Measurements from ENCODE around the gene NFE2L1. TPM values are rescaled to one million over a fixed set of nuclear protein-coding genes. Genes with fewer than 3 reads are reported as not detected.

The NFE2L1 gene
- total RNA-seq, 1 donor from 2014 or later, result 228 TPM

DNA sequence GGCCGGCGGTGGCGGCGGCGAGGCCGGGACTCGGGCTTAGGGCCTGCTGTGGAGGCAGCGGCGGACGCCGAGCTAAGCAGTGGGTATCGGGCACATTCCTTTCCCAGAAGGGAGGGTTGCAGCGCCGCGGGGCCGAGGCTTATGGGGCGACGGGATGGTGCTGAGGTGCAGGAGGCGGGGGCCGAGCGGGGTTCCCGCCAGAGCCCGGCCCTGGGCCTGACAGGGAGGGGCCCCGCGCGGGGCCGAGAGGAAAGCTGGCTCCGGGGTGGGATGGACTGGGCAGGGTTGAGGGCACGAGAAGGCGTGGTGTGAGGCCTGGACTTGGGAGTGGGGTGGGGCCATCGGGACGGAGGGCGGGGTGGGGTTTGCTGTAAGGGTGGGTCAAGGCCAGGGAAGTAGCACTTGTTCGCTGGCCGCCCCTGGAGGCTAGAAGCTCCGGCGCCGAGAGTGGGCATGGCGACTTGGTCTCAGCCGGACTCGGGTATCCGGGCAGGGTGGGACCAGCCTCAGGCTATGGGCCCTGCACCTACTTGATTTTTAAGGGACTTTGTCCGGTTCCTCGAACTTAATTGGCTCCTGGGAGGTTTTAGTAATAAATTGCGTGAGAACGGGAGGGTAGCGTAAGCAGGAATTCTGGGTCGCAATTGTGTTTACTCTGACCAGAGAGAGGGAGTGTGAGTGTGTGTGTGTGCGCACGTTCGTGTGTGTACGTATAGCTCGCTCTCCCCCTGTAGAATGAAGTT is 396 bp downstream of the NFE2L1 start:
- no peaks in the 10 kb centered on the region for H3K27me3 ChIP-seq (ENCODE audit: control insufficient read depth, insufficient read depth, low read length)
- DNase-seq (ENCODE audit: low read depth), result no peak

GRCh38 chr17:48051283-48051682 is 3.1 kb downstream of the NFE2L1 start:
- DNase-seq (ENCODE audit: low read depth), result no peak
- Histone ChIP-seq H3K27me3 (ENCODE audit: control insufficient read depth, insufficient read depth, low read length) (no peaks in the 10 kb centered on the region), H3K4me3 (ENCODE audit: low read depth, low read length) (no peak overlapping the region), H3K36me3 (ENCODE audit: control insufficient read depth, insufficient read depth, low read length) (no peaks in the 10 kb centered on the region)
- no peak for TF ChIP-seq CTCF (IDR thresholded peaks at IDR 0.05; ENCODE audit: insufficient read depth, low read length, poor library complexity, severe bottlenecking)

More for the DNA sequence above, 396 bp downstream of the NFE2L1 start:
- H3K36me3 ChIP-seq (ENCODE audit: control insufficient read depth, insufficient read depth, low read length), result no peaks in the 10 kb centered on the region
- H3K4me3 ChIP-seq (ENCODE audit: low read depth, low read length), result peak overlapping the region; percentile 79
- TF ChIP-seq CTCF (IDR thresholded peaks at IDR 0.05; ENCODE audit: insufficient read depth, low read length, poor library complexity, severe bottlenecking), result no peak

DNA sequence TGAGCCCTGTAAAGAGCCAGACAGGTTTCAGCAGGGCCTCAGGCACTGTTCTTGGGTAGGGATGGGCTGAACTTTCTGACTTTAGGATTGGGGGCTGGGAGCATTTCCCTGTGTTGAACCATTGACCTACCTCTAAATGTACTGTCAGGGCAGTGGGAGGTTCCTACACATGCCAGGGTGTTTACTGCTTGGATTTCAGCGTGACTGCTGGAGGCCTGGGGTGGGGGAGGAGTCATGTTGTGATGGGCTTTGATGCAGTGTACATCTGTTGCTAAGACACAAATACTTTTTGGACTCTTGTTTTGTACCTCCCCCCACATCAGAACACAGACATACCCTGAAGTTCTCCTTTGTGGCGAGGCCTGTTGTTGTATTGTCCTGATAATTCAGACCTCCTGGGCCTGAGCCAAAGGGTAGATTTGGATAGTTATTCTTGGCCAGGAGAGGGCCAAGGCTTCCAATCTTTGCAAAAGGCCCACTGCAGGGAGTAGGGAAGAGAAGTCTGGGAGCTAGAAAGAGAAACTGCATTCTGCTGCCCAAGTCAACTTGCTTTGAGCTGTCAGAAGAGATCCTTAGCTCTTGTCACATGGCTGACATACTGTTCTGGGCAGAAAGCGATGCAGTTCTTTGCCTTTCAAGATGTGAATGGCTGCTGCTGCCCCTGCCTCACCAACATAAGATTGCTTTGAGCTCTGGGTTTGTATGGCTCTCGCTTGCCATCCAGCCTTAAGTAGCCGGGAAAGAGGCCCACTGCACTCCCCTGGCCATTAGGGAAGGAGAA is 3.7 kb downstream of the NFE2L1 start:
- no peak overlapping the region for H3K4me3 ChIP-seq (ENCODE audit: low read depth, low read length)

GRCh38 chr17:48052956-48053757 is 5.0 kb downstream of the NFE2L1 start:
- peaks cover 4% of the 10 kb centered on the region for H3K36me3 ChIP-seq (ENCODE audit: control insufficient read depth, insufficient read depth, low read length)

More for the DNA sequence above, 3.7 kb downstream of the NFE2L1 start:
- Histone ChIP-seq H3K27me3 (ENCODE audit: control insufficient read depth, insufficient read depth, low read length) (no peaks in the 10 kb centered on the region), H3K36me3 (ENCODE audit: control insufficient read depth, insufficient read depth, low read length) (no peaks in the 10 kb centered on the region)
- DNase-seq (ENCODE audit: low read depth), result no peak
- no peak for TF ChIP-seq CTCF (IDR thresholded peaks at IDR 0.05; ENCODE audit: insufficient read depth, low read length, poor library complexity, severe bottlenecking)

DNA sequence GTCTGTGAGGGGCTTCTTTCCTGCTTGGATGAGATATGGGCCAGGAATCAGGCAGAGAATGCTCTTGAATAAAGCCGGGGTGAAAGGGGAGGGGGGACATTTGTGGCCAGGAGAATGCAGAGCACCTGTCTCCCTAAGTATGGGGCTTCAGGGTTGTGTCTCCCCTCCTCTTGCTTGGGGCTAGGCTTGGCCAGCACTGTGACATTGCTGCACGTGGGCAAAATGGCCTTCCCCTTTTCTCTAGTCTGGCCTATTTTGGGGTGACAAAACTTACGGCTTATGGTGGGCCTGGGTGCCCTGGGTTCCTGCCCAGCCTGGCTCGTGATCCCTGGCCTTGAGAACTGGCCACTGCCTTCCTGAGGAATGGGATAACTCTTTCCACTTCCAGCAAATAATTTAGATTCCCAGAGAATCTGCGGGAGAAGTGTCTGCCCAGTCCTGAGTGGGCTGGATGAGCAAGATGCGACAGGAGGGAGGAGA is 5.6 kb downstream of the NFE2L1 start:
- H3K4me3 ChIP-seq (ENCODE audit: low read depth, low read length), result no peak overlapping the region
- no peaks in the 10 kb centered on the region for H3K27me3 ChIP-seq (ENCODE audit: control insufficient read depth, insufficient read depth, low read length)
- peaks cover 6% of the 10 kb centered on the region for H3K36me3 ChIP-seq (ENCODE audit: control insufficient read depth, insufficient read depth, low read length)
- no peak for TF ChIP-seq CTCF (IDR thresholded peaks at IDR 0.05; ENCODE audit: insufficient read depth, low read length, poor library complexity, severe bottlenecking)
- DNase-seq (ENCODE audit: low read depth), result no peak

More at GRCh38 chr17:48052956-48053757, 5.0 kb downstream of the NFE2L1 start:
- Histone ChIP-seq H3K27me3 (ENCODE audit: control insufficient read depth, insufficient read depth, low read length) (no peaks in the 10 kb centered on the region), H3K4me3 (ENCODE audit: low read depth, low read length) (no peak overlapping the region)
- TF ChIP-seq CTCF (IDR thresholded peaks at IDR 0.05; ENCODE audit: insufficient read depth, low read length, poor library complexity, severe bottlenecking), result no peak
- DNase-seq (ENCODE audit: low read depth), result no peak

All from kidney epithelial cell (primary cell).